GM23338 (cell line): ENCODE measurements around the gene SLC66A2.

Experiments
- CREB1 ChIP-seq: fragments of 250-450 bp; sonication (Bioruptor Pico); IDR thresholded peaks from 2 replicates; pipeline ENCODE4 v1.5.0; 2020; ENCODE audit warnings: low read depth, mild to moderate bottlenecking, moderate library complexity
- EZH2 ChIP-seq: fragments of 200-600 bp; sonication (generic); IDR thresholded peaks from one replicate; pipeline ENCODE4 v1.8.0; 2017; ENCODE audit warnings: antibody characterized with exemption, mild to moderate bottlenecking, low read depth; ENCODE audit not compliant: unreplicated experiment
- EZH2phosphoT487 ChIP-seq: fragments of 200-600 bp; sonication (generic); IDR thresholded peaks from one replicate; pipeline ENCODE4 v1.8.1; 2018; ENCODE audit warnings: antibody characterized with exemption; ENCODE audit not compliant: unreplicated experiment
- JUNB ChIP-seq: IDR thresholded peaks from one replicate; pipeline ENCODE4 v1.6.1; 2016; ENCODE audit warnings: antibody characterized with exemption; ENCODE audit not compliant: unreplicated experiment
- NANOG ChIP-seq: IDR thresholded peaks from 2 replicates; pipeline ENCODE4 v1.6.1; 2016; ENCODE audit warnings: antibody characterized with exemption, borderline replicate concordance
- POLR2AphosphoS5 ChIP-seq: IDR thresholded peaks from 2 replicates; pipeline ENCODE4 v1.6.1; 2016; ENCODE audit warnings: antibody characterized with exemption, low read depth
- ZNF331 ChIP-seq: fragments of 250-450 bp; sonication (Bioruptor Pico); IDR thresholded peaks from 2 replicates; pipeline ENCODE4 v1.5.0; 2020; ENCODE audit warnings: low read depth, mild to moderate bottlenecking, moderate library complexity
- ZNF462 ChIP-seq: fragments of 250-450 bp; sonication (Bioruptor Pico); IDR thresholded peaks from 2 replicates; pipeline ENCODE4 v1.5.0; 2020; ENCODE audit warnings: mild to moderate bottlenecking, moderate library complexity
- TF ChIP-seq, protein P1 (sequence below), 2 experiments: fragments of 200-600 bp in 1 of 2; sonication (generic) in 1 of 2; conservative IDR thresholded peaks; 2 replicates each; pipeline versions ENCODE4 v1.5.1 to v1.6.1; 2016 to 2017; ENCODE audit warnings: antibody characterized with exemption in 2 of 2, low read depth in 2 of 2, mild to moderate bottlenecking in 2 of 2, moderate library complexity in 1 of 2
- TF ChIP-seq, protein P2 (sequence below): IDR thresholded peaks from one replicate; pipeline ENCODE4 v1.6.1; 2018; ENCODE audit warnings: antibody characterized with exemption; ENCODE audit not compliant: unreplicated experiment
- TF ChIP-seq, protein P3 (sequence below): IDR thresholded peaks from 2 replicates; pipeline ENCODE4 v1.6.1; 2016; ENCODE audit warnings: antibody characterized with exemption

DNA sequence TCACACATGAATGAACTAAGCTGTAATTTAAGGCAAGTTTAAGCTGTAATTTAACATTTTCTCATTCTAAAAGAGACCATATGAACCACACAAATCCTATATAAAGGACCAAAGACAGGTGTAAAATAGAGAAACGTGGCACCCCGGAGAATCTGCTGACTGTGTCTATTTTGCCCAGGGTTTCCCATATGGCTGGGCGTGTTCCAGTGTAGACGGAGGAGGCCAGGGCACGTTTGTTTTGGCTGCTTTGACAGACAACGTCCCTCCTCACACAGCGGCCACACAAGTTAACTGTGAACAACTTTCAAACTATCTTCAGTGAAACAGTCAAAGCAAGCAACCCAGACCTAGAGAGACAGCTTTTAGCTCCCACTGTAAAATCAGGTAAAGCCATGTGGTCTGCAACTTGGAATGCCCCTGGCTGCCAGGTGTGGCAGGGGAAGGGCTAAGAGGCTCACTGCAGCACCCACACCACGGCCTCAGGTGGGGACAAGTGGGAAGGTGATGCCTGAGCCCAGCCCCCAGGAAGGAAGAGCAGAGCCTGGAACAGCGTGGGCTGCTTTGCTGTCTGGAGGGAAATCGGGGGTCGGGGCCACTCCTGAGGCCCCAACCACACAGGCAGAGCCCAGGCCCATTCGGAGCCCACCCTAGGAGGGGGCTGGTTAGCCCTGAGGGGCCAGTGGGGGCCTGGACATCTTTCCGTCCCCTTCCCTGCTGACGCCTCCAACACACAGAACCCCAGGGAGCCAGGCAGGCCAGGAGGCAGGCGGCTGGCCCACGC is 40.7 kb downstream of the SLC66A2 start:
- TF ChIP-seq JUNB = no peak
- TF ChIP-seq, protein P1, sequence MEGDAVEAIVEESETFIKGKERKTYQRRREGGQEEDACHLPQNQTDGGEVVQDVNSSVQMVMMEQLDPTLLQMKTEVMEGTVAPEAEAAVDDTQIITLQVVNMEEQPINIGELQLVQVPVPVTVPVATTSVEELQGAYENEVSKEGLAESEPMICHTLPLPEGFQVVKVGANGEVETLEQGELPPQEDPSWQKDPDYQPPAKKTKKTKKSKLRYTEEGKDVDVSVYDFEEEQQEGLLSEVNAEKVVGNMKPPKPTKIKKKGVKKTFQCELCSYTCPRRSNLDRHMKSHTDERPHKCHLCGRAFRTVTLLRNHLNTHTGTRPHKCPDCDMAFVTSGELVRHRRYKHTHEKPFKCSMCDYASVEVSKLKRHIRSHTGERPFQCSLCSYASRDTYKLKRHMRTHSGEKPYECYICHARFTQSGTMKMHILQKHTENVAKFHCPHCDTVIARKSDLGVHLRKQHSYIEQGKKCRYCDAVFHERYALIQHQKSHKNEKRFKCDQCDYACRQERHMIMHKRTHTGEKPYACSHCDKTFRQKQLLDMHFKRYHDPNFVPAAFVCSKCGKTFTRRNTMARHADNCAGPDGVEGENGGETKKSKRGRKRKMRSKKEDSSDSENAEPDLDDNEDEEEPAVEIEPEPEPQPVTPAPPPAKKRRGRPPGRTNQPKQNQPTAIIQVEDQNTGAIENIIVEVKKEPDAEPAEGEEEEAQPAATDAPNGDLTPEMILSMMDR (conservative IDR thresholded peaks at IDR 0.05; ENCODE audit: low read depth in 2 of 2) = no peak
- TF ChIP-seq EZH2 = no peak
- TF ChIP-seq EZH2phosphoT487 = no peak
- TF ChIP-seq, protein P2, sequence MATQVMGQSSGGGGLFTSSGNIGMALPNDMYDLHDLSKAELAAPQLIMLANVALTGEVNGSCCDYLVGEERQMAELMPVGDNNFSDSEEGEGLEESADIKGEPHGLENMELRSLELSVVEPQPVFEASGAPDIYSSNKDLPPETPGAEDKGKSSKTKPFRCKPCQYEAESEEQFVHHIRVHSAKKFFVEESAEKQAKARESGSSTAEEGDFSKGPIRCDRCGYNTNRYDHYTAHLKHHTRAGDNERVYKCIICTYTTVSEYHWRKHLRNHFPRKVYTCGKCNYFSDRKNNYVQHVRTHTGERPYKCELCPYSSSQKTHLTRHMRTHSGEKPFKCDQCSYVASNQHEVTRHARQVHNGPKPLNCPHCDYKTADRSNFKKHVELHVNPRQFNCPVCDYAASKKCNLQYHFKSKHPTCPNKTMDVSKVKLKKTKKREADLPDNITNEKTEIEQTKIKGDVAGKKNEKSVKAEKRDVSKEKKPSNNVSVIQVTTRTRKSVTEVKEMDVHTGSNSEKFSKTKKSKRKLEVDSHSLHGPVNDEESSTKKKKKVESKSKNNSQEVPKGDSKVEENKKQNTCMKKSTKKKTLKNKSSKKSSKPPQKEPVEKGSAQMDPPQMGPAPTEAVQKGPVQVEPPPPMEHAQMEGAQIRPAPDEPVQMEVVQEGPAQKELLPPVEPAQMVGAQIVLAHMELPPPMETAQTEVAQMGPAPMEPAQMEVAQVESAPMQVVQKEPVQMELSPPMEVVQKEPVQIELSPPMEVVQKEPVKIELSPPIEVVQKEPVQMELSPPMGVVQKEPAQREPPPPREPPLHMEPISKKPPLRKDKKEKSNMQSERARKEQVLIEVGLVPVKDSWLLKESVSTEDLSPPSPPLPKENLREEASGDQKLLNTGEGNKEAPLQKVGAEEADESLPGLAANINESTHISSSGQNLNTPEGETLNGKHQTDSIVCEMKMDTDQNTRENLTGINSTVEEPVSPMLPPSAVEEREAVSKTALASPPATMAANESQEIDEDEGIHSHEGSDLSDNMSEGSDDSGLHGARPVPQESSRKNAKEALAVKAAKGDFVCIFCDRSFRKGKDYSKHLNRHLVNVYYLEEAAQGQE = no peak
- no peak for TF ChIP-seq POLR2AphosphoS5
- TF ChIP-seq, protein P3, sequence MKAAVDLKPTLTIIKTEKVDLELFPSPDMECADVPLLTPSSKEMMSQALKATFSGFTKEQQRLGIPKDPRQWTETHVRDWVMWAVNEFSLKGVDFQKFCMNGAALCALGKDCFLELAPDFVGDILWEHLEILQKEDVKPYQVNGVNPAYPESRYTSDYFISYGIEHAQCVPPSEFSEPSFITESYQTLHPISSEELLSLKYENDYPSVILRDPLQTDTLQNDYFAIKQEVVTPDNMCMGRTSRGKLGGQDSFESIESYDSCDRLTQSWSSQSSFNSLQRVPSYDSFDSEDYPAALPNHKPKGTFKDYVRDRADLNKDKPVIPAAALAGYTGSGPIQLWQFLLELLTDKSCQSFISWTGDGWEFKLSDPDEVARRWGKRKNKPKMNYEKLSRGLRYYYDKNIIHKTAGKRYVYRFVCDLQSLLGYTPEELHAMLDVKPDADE = no peak
- no peak for TF ChIP-seq ZNF462 (CRISPR knock-in tag)
- no peak for TF ChIP-seq NANOG
- TF ChIP-seq CREB1 (CRISPR knock-in tag) = no peak
- no peak for TF ChIP-seq ZNF331 (CRISPR knock-in tag)
